ENCODE data around the gene ITIH4. TPM values are rescaled to one million over a fixed set of nuclear protein-coding genes. Genes with fewer than 3 reads are reported as not detected.

ITIH4 gene
- total RNA-seq, 2 donors from 2014 or later: 6.0 to 6.2 TPM

- Histone ChIP-seq H3K36me3 (ENCODE audit: control insufficient read depth, insufficient read depth, low read length) (no peaks in the 10 kb centered on the region), H3K27me3 (ENCODE audit: control insufficient read depth, insufficient read depth, low read length, poor library complexity, severe bottlenecking) (no peaks in the 10 kb centered on the region), H3K27ac (ENCODE audit: low read depth, low read length) (no peak overlapping the region), H3K4me1 (ENCODE audit: control insufficient read depth, insufficient read depth, low read length) (no peaks in the 10 kb centered on the region), H3K9me3 (ENCODE audit: control insufficient read depth, low read length) (no peaks in the 10 kb centered on the region), H3K4me3 (ENCODE audit: low read length) (no peak overlapping the region), H3K9ac (ENCODE audit: extremely low read depth, low read length, poor library complexity, severe bottlenecking) (no peak overlapping the region)
- H3K4me1 Mint-ChIP-seq: peaks cover 3% of the 10 kb centered on the region
- 85 to 89% methylated on average over 7 to 8 of the region's 8 CpGs for WGBS, 2 experiments (ENCODE audit: insufficient coverage in 1 of 2, insufficient read length in 1 of 2)
- DNase-seq: peak; percentile 27
- no peak overlapping the region for H3K4me3 Mint-ChIP-seq
- H3K9me3 Mint-ChIP-seq: no peaks in the 10 kb centered on the region
- H3K27ac Mint-ChIP-seq: no peak overlapping the region
- H3K36me3 Mint-ChIP-seq (ENCODE audit: low read depth): no peaks in the 10 kb centered on the region
- H3K27me3 Mint-ChIP-seq (ENCODE audit: insufficient read depth): peaks cover 11% of the 10 kb centered on the region
- TF ChIP-seq CTCF (conservative IDR thresholded peaks at IDR 0.05): no peak
Measured at GRCh38 chr3:52775877-52776276, 54.6 kb downstream of the ITIH4 start.

DNA sequence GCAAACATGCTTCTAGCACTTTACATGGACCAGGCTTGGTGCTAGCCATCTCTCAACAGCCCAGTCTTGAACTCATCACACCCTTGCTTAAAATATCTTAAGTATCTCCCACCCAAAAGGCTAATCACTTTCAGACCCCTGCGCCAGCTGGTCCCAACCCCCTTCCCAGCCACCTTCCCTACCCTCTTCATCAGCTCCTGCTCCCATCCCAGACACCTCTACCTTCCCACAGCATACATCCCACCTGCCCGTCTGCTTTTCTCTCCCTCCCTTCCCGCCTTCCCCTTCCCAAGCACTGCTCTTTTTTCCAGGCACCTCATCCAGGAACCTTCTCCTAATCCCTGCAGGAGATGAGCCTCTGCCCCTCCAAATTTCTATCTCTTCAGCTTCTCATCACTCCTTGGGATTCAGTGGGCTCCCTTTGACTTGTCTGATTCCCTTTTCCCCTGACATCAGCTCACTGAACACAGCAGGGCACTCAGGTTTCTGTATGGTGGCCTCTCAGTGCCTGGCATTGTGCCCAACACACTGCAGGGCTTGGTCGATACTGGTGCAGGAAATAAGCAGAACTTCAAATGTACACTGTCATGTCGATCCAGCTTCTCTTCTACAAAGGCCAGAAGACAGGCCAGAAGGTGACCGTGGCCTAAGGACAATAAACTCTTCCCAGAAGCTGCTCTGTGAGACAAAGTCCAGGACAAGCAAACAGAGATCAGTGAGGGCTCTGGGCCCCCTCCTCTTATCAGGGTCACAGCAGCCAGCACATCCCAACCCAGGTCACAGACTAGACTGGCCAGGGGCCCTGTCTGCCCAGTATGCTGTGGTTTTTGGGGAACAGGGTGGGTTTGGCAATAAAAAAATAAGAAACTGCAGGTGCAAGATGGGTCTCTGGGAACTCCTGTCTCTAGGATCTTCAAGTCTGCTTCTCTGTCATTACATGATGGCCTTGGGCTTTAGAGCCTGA, 55.3 kb downstream of the ITIH4 start:
- H3K27ac Mint-ChIP-seq: no peak overlapping the region
- H3K27ac ChIP-seq (ENCODE audit: low read depth, low read length): no peak overlapping the region
- H3K27me3 Mint-ChIP-seq (ENCODE audit: insufficient read depth): peaks cover 11% of the 10 kb centered on the region
- no peaks in the 10 kb centered on the region for H3K36me3 ChIP-seq (ENCODE audit: control insufficient read depth, insufficient read depth, low read length)
- no peaks in the 10 kb centered on the region for H3K9me3 ChIP-seq (ENCODE audit: control insufficient read depth, low read length)
- no peak for TF ChIP-seq CTCF (conservative IDR thresholded peaks at IDR 0.05)
- H3K4me3 Mint-ChIP-seq: no peak overlapping the region
- H3K9ac ChIP-seq (ENCODE audit: extremely low read depth, low read length, poor library complexity, severe bottlenecking): no peak overlapping the region
- DNase-seq: peak; percentile 24
- H3K4me3 ChIP-seq (ENCODE audit: low read length): no peak overlapping the region
- H3K27me3 ChIP-seq (ENCODE audit: control insufficient read depth, insufficient read depth, low read length, poor library complexity, severe bottlenecking): no peaks in the 10 kb centered on the region
- H3K4me1 ChIP-seq (ENCODE audit: control insufficient read depth, insufficient read depth, low read length): no peaks in the 10 kb centered on the region
- peaks cover 3% of the 10 kb centered on the region for H3K4me1 Mint-ChIP-seq
- H3K9me3 Mint-ChIP-seq: no peaks in the 10 kb centered on the region
- 86 to 90% methylated on average over 5 to 6 of the region's 6 CpGs for WGBS, 2 experiments (ENCODE audit: insufficient coverage in 1 of 2, insufficient read length in 1 of 2)
- H3K36me3 Mint-ChIP-seq (ENCODE audit: low read depth): no peaks in the 10 kb centered on the region

- Mint-ChIP-seq H3K4me1 (peaks cover 13% of the 10 kb centered on the region), H3K27me3 (ENCODE audit: insufficient read depth) (peaks cover 11% of the 10 kb centered on the region), H3K36me3 (ENCODE audit: low read depth) (no peaks in the 10 kb centered on the region), H3K4me3 (no peak overlapping the region), H3K9me3 (no peaks in the 10 kb centered on the region), H3K27ac (no peak overlapping the region)
- no peak for TF ChIP-seq CTCF (conservative IDR thresholded peaks at IDR 0.05)
- Histone ChIP-seq H3K4me1 (ENCODE audit: control insufficient read depth, insufficient read depth, low read length) (no peaks in the 10 kb centered on the region), H3K9ac (ENCODE audit: extremely low read depth, low read length, poor library complexity, severe bottlenecking) (no peak overlapping the region), H3K27me3 (ENCODE audit: control insufficient read depth, insufficient read depth, low read length, poor library complexity, severe bottlenecking) (no peaks in the 10 kb centered on the region), H3K9me3 (ENCODE audit: control insufficient read depth, low read length) (no peaks in the 10 kb centered on the region), H3K4me3 (ENCODE audit: low read length) (no peak overlapping the region), H3K27ac (ENCODE audit: low read depth, low read length) (no peak overlapping the region), H3K36me3 (ENCODE audit: control insufficient read depth, insufficient read depth, low read length) (no peaks in the 10 kb centered on the region)
- peak; percentile 28 for DNase-seq
- WGBS, 2 experiments (ENCODE audit: insufficient coverage in 1 of 2, insufficient read length in 1 of 2): 86 to 87% methylated on average over 3 to 8 of the region's 8 CpGs
Measured at GRCh38 chr3:52774066-52774713, 56.3 kb downstream of the ITIH4 start.
